Stomach (tissue), 4 donors: Measurements from ENCODE around the gene BSN.

Source experiments
- POLR2A ChIP-seq, 4 donors: fragments of 450-650 bp; IDR thresholded peaks; one replicate each; pipeline ENCODE4 v1.6.1; 2016; ENCODE audit warnings: antibody characterized with exemption in 4 of 4, control low read depth in 2 of 4, mild to moderate bottlenecking in 1 of 4, moderate library complexity in 1 of 4
- TF ChIP-seq, protein P1 (sequence below), 7 experiments: fragments of 450-650 bp in 4 of 7; fragments of 200-600 bp in 3 of 7; sonication (generic) in 3 of 7; IDR thresholded peaks; one replicate each; pipeline ENCODE4 v1.5.1; 2016 to 2019; ENCODE audit warnings: antibody characterized with exemption in 7 of 7, control low read depth in 2 of 7, mild to moderate bottlenecking in 1 of 7

DNA sequence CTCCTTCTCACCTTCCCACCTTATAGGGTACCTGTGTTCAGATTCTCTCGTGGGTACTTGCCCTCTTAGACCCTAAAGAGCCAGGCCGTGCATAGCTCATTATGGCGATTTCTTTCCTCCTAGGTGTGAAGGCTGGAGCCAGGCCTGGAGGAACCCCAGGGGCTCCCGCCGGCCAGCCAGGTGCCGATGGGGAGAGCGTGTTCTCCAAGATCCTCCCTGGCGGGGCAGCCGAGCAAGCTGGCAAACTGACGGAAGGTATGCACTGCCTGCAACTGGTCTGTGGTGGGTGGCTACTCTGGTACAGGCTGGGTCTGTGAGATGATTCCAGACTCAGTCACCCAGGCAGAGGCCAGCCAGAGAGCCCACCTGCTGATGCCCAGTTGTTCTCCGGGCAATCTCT lies 110.0 kb downstream of the BSN start:
- TF ChIP-seq, protein P1, sequence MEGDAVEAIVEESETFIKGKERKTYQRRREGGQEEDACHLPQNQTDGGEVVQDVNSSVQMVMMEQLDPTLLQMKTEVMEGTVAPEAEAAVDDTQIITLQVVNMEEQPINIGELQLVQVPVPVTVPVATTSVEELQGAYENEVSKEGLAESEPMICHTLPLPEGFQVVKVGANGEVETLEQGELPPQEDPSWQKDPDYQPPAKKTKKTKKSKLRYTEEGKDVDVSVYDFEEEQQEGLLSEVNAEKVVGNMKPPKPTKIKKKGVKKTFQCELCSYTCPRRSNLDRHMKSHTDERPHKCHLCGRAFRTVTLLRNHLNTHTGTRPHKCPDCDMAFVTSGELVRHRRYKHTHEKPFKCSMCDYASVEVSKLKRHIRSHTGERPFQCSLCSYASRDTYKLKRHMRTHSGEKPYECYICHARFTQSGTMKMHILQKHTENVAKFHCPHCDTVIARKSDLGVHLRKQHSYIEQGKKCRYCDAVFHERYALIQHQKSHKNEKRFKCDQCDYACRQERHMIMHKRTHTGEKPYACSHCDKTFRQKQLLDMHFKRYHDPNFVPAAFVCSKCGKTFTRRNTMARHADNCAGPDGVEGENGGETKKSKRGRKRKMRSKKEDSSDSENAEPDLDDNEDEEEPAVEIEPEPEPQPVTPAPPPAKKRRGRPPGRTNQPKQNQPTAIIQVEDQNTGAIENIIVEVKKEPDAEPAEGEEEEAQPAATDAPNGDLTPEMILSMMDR (IDR thresholded peaks at IDR 0.05), result no peak
- TF ChIP-seq POLR2A (IDR thresholded peaks at IDR 0.05), result no peak
